ENCODE data around the gene SYNPR. TPM values are rescaled to one million over a fixed set of nuclear protein-coding genes. Genes with fewer than 3 reads are reported as not detected.

SYNPR gene
- total RNA-seq, 3 donors from 2014 or later = not detected

DNA sequence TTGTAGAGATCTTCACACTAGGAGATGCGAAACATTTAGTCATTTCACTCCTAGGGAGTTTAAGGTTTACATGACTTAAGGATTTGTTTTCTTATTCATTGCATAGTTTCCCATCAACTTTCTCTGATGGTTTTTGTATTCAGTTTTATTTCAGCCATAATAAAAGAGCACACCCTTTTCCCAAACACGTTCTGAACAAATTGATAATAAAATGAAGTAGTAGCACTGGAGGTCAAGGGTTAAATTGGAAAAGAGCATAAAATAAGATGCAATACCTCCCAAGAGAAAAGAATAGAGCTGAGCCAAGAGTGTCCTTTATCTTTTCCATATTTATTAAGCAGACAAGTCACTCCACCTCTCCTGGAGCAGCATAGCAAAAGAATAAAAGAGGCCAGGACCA is 104.9 kb downstream of the SYNPR start:
- DNase-seq (no peak), ATAC-seq (no peak)
- no peak overlapping the region for H3K4me3 Mint-ChIP-seq
- H3K27me3 Mint-ChIP-seq (ENCODE audit: low read depth) = no peaks in the 10 kb centered on the region
- no peaks in the 10 kb centered on the region for H3K36me3 Mint-ChIP-seq (ENCODE audit: insufficient read depth)
- no peaks in the 10 kb centered on the region for H3K4me1 Mint-ChIP-seq (ENCODE audit: low read depth)
- H3K9me3 Mint-ChIP-seq = peaks cover 5% of the 10 kb centered on the region

GRCh38 chr3:63384382-63384781 is 106.3 kb downstream of the SYNPR start:
- DNase-seq = no peak

GRCh38 chr3:63385629-63386028 is 107.5 kb downstream of the SYNPR start:
- no peaks in the 10 kb centered on the region for H3K27me3 Mint-ChIP-seq (ENCODE audit: low read depth)
- no peak for ATAC-seq
- H3K4me3 Mint-ChIP-seq = no peak overlapping the region
- H3K4me1 Mint-ChIP-seq (ENCODE audit: low read depth) = no peaks in the 10 kb centered on the region
- H3K36me3 Mint-ChIP-seq (ENCODE audit: insufficient read depth) = no peaks in the 10 kb centered on the region
- no peak for DNase-seq
- H3K9me3 Mint-ChIP-seq = peaks cover 5% of the 10 kb centered on the region

More at GRCh38 chr3:63384382-63384781, 106.3 kb downstream of the SYNPR start:
- Mint-ChIP-seq H3K9me3 (peaks cover 5% of the 10 kb centered on the region), H3K36me3 (ENCODE audit: insufficient read depth) (no peaks in the 10 kb centered on the region), H3K4me1 (ENCODE audit: low read depth) (no peaks in the 10 kb centered on the region), H3K27me3 (ENCODE audit: low read depth) (no peaks in the 10 kb centered on the region), H3K4me3 (no peak overlapping the region)
- no peak for ATAC-seq

DNA sequence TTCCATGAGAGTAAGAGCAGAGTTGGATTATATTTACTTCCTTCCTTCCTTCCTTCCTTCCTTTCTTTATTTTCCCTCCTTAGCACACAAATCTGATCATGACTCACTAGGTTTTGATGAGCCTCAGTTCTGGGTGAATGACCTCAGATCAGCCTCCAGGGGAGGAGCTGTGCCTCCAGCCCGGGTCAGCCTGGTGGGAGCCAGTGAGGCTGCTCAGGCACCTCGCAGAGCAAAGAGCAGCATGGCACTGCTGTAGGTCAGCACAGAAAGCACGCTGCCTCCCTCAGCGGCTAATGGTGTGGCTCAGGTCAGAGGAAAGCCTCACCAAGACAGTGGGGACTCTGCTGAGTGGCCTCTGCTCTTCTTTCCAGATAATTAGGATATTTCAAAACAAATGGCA is 108.5 kb downstream of the SYNPR start:
- H3K9me3 Mint-ChIP-seq = peaks cover 3% of the 10 kb centered on the region
- H3K36me3 Mint-ChIP-seq (ENCODE audit: insufficient read depth) = no peaks in the 10 kb centered on the region
- ATAC-seq = no peak
- H3K27me3 Mint-ChIP-seq (ENCODE audit: low read depth) = no peaks in the 10 kb centered on the region
- H3K4me3 Mint-ChIP-seq = no peak overlapping the region
- no peak for DNase-seq
- no peaks in the 10 kb centered on the region for H3K4me1 Mint-ChIP-seq (ENCODE audit: low read depth)

- no peak for ATAC-seq
- no peaks in the 10 kb centered on the region for H3K36me3 Mint-ChIP-seq (ENCODE audit: insufficient read depth)
- H3K4me3 Mint-ChIP-seq = no peak overlapping the region
- H3K9me3 Mint-ChIP-seq = no peaks in the 10 kb centered on the region
- DNase-seq = no peak
- H3K4me1 Mint-ChIP-seq (ENCODE audit: low read depth) = no peaks in the 10 kb centered on the region
- no peaks in the 10 kb centered on the region for H3K27me3 Mint-ChIP-seq (ENCODE audit: low read depth)
These were observed 109.5 kb downstream of the SYNPR start for GRCh38 chr3:63387568-63387967.

DNA sequence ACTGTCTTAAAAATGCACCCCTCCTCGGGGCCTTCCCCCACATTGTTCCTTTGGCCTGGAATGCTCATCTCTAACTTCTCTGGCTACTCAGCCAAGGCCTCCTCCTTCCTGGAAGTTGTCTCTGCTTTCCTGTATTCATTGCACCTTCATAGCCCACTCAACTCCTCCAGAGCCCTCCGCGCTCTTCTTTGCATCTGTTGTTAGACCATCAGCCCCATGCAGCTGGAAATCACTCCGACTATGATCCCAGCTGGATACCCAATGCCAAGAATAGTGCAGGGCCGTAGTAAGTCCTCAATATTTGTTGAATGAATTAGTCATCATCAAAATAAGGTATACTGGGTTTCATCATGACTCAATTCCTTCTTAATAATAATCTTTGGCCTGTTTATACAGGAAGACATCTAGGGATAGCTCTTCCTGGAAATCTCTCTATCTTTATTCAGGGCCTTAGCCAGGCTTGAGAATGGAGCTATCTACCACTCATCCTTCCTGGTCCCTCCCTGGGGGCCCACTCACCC is 112.7 kb downstream of the SYNPR start:
- Mint-ChIP-seq H3K36me3 (ENCODE audit: insufficient read depth) (no peaks in the 10 kb centered on the region), H3K9me3 (no peaks in the 10 kb centered on the region), H3K27me3 (ENCODE audit: low read depth) (no peaks in the 10 kb centered on the region), H3K4me1 (ENCODE audit: low read depth) (no peaks in the 10 kb centered on the region), H3K4me3 (no peak overlapping the region)
- ATAC-seq = no peak
- DNase-seq = no peak

- Mint-ChIP-seq H3K4me1 (ENCODE audit: low read depth) (no peaks in the 10 kb centered on the region), H3K9me3 (peaks cover 4% of the 10 kb centered on the region), H3K36me3 (ENCODE audit: insufficient read depth) (no peaks in the 10 kb centered on the region), H3K27me3 (ENCODE audit: low read depth) (no peaks in the 10 kb centered on the region), H3K4me3 (no peak overlapping the region)
- ATAC-seq = no peak
- DNase-seq = no peak
These were observed 117.9 kb downstream of the SYNPR start for GRCh38 chr3:63395960-63396359.

DNA sequence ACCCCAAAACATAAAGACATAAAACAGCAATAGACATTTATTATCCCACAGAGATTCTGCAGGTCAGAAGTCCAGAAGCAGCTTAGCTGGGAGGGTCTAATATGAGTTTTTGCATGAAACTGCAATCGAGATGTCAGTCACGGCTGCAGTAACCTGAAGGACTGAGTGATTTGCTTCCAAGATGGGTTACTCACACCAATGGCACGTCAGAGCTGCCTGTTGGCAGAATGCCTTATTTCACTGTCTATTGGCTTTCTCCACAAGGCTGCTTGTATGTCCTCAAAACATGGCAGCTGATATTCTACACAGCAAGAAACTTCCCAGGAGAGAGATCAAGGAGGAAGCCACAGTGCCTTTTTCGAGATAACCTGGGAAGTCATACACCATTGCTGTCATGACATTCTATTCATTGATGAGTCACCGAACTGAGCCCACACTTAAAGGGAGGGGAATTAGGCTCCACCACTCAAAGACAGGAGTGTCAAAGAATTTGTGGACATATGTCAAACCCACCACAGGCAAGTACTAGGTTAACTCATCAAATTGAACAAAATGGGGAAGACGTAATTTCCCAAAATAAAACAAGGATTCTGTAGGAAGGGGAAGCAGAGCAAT is 122.2 kb downstream of the SYNPR start:
- H3K36me3 Mint-ChIP-seq (ENCODE audit: insufficient read depth) = no peaks in the 10 kb centered on the region
- DNase-seq = no peak
- no peaks in the 10 kb centered on the region for H3K27me3 Mint-ChIP-seq (ENCODE audit: low read depth)
- no peak overlapping the region for H3K4me3 Mint-ChIP-seq
- peaks cover 7% of the 10 kb centered on the region for H3K9me3 Mint-ChIP-seq
- no peak for ATAC-seq
- H3K4me1 Mint-ChIP-seq (ENCODE audit: low read depth) = no peaks in the 10 kb centered on the region

DNA sequence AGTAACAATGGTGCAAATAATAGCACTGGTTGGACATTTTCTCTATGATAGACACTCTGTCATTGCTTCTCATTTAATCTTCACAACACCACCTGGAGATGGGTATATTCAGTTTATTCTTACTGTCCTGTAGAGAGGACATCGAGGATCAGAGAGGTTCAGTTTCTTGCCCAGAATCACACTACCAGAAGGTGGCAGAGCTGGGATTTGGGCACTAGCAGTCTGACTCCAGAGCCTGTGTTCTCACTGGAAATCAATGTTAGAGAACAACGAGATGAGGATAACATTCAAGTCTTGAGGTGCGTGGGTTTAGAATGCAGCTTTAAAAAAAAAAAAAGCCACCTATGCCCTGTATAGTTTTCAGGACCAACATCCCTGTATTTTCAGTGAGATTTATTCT is 127.8 kb downstream of the SYNPR start:
- H3K4me1 Mint-ChIP-seq (ENCODE audit: low read depth) = no peaks in the 10 kb centered on the region
- ATAC-seq (no peak), DNase-seq (no peak)
- H3K27me3 Mint-ChIP-seq (ENCODE audit: low read depth) = no peaks in the 10 kb centered on the region
- no peaks in the 10 kb centered on the region for H3K36me3 Mint-ChIP-seq (ENCODE audit: insufficient read depth)
- no peak overlapping the region for H3K4me3 Mint-ChIP-seq
- H3K9me3 Mint-ChIP-seq = peaks cover 3% of the 10 kb centered on the region

- Mint-ChIP-seq H3K4me1 (ENCODE audit: low read depth) (no peaks in the 10 kb centered on the region), H3K36me3 (ENCODE audit: insufficient read depth) (no peaks in the 10 kb centered on the region), H3K27me3 (ENCODE audit: low read depth) (no peaks in the 10 kb centered on the region), H3K4me3 (no peak overlapping the region), H3K9me3 (no peaks in the 10 kb centered on the region)
- ATAC-seq (no peak), DNase-seq (no peak)
These were observed 135.4 kb downstream of the SYNPR start for GRCh38 chr3:63413523-63413922.

DNA sequence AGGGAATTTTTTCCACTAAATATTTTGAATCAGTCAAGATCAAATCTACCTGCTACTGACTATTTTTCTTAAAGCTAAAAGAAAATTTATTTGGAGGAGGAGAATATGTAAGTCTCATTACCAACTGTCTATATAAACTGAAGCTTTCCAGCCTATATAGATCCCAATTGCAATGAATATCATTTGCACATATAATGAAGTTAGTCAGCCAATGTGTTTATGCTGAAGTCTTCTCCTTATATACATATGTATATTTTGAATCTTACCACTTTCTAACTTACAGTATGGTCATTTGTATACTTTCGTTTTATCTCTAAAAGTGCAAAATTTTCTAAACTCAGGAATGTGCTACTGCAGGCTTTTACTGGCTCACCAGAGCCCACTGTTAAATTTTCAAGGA is 136.5 kb downstream of the SYNPR start:
- no peaks in the 10 kb centered on the region for H3K36me3 Mint-ChIP-seq (ENCODE audit: insufficient read depth)
- no peak overlapping the region for H3K4me3 Mint-ChIP-seq
- no peaks in the 10 kb centered on the region for H3K4me1 Mint-ChIP-seq (ENCODE audit: low read depth)
- H3K27me3 Mint-ChIP-seq (ENCODE audit: low read depth) = no peaks in the 10 kb centered on the region
- DNase-seq = no peak
- H3K9me3 Mint-ChIP-seq = no peaks in the 10 kb centered on the region
- no peak for ATAC-seq

GRCh38 chr3:63429905-63430304 is 151.8 kb downstream of the SYNPR start:
- ATAC-seq (no peak), DNase-seq (no peak)
- no peaks in the 10 kb centered on the region for H3K36me3 Mint-ChIP-seq (ENCODE audit: insufficient read depth)
- no peak overlapping the region for H3K4me3 Mint-ChIP-seq
- no peaks in the 10 kb centered on the region for H3K9me3 Mint-ChIP-seq
- H3K4me1 Mint-ChIP-seq (ENCODE audit: low read depth) = no peaks in the 10 kb centered on the region
- no peaks in the 10 kb centered on the region for H3K27me3 Mint-ChIP-seq (ENCODE audit: low read depth)

- ATAC-seq = no peak
- no peak overlapping the region for H3K4me3 Mint-ChIP-seq
- H3K4me1 Mint-ChIP-seq (ENCODE audit: low read depth) = no peaks in the 10 kb centered on the region
These were observed 152.8 kb downstream of the SYNPR start for GRCh38 chr3:63430875-63431274.

GRCh38 chr3:63437858-63438257 is 159.8 kb downstream of the SYNPR start:
- no peak for DNase-seq
- Mint-ChIP-seq H3K9me3 (no peaks in the 10 kb centered on the region), H3K36me3 (ENCODE audit: insufficient read depth) (no peaks in the 10 kb centered on the region), H3K27me3 (ENCODE audit: low read depth) (peaks cover 2% of the 10 kb centered on the region), H3K4me1 (ENCODE audit: low read depth) (no peaks in the 10 kb centered on the region), H3K4me3 (no peak overlapping the region)
- no peak for ATAC-seq

More at GRCh38 chr3:63430875-63431274, 152.8 kb downstream of the SYNPR start:
- no peak for DNase-seq
- H3K9me3 Mint-ChIP-seq = no peaks in the 10 kb centered on the region
- no peaks in the 10 kb centered on the region for H3K36me3 Mint-ChIP-seq (ENCODE audit: insufficient read depth)
- H3K27me3 Mint-ChIP-seq (ENCODE audit: low read depth) = no peaks in the 10 kb centered on the region

GRCh38 chr3:63438826-63439371 is 160.8 kb downstream of the SYNPR start:
- no peak overlapping the region for H3K4me3 Mint-ChIP-seq
- no peaks in the 10 kb centered on the region for H3K4me1 Mint-ChIP-seq (ENCODE audit: low read depth)
- H3K36me3 Mint-ChIP-seq (ENCODE audit: insufficient read depth) = no peaks in the 10 kb centered on the region
- H3K9me3 Mint-ChIP-seq = no peaks in the 10 kb centered on the region
- H3K27me3 Mint-ChIP-seq (ENCODE audit: low read depth) = peaks cover 2% of the 10 kb centered on the region
- DNase-seq (no peak), ATAC-seq (no peak)

All from activated T-cell treated with anti-CD3 and anti-CD28 coated beads, Interleukin-2, amount 50 U/mL, for 4 hours (primary cell).